DND-41 (cell line): ENCODE measurements around the gene STON2.

Experiments used
- ATAC-seq: fragments of 200-7000 bp; cut with Tn5 transposase; 3 replicates; pipeline ENCODE4 v1.9.1; 2021; ENCODE audit warnings: low read depth; ENCODE audit not compliant: insufficient read depth
- DNase-seq: peaks from one replicate; pipeline ENCODE4 v3.0.0-alpha.2; 2020
- H2AFZ ChIP-seq: 2 replicates; pipeline ENCODE4 v1.6.0; 2012; ENCODE audit warnings: low read depth, low read length
- H3K27ac ChIP-seq: 2 replicates; pipeline ENCODE4 v1.5.1; 2012; ENCODE audit warnings: low read length, inconsistent platforms
- H3K27me3 ChIP-seq: fragments of 200-600 bp; sonication (generic); 2 replicates; pipeline ENCODE4 v1.6.0; 2012; ENCODE audit warnings: low read length, mild to moderate bottlenecking, inconsistent platforms; ENCODE audit not compliant: insufficient read depth, poor library complexity
- H3K36me3 ChIP-seq: 2 replicates; pipeline ENCODE4 v1.5.1; 2012; ENCODE audit warnings: low read length, inconsistent platforms; ENCODE audit not compliant: insufficient read depth
- H3K4me1 ChIP-seq: 2 replicates; pipeline ENCODE4 v1.5.1; 2012; ENCODE audit warnings: mild to moderate bottlenecking, low read length; ENCODE audit not compliant: insufficient read depth
- H3K4me2 ChIP-seq: 2 replicates; pipeline ENCODE4 v1.6.0; 2012; ENCODE audit warnings: mild to moderate bottlenecking, moderate library complexity, low read length, inconsistent platforms; ENCODE audit not compliant: insufficient read depth
- H3K4me3 ChIP-seq, 2 experiments: fragments of 200-600 bp in 1 of 2; shearing (Covaris generic) in 1 of 2; 2 replicates each; pipeline ENCODE4 v1.5.1; 2012 to 2016; ENCODE audit warnings: inconsistent platforms in 2 of 2, low read length in 2 of 2, mild to moderate bottlenecking in 2 of 2, low read depth in 1 of 2, moderate library complexity in 1 of 2
- H3K79me2 ChIP-seq: 2 replicates; pipeline ENCODE4 v1.6.0; 2012; ENCODE audit warnings: low read length, inconsistent platforms; ENCODE audit not compliant: insufficient read depth
- H3K9ac ChIP-seq: 2 replicates; pipeline ENCODE4 v1.6.0; 2012; ENCODE audit warnings: low read depth, mild to moderate bottlenecking, inconsistent platforms, low read length, moderate library complexity
- H3K9me3 ChIP-seq: 2 replicates; pipeline ENCODE4 v1.5.1; 2012; ENCODE audit warnings: low read length, moderate library complexity, mild to moderate bottlenecking, inconsistent platforms; ENCODE audit not compliant: insufficient read depth, severe bottlenecking
- H4K20me1 ChIP-seq: 2 replicates; pipeline ENCODE4 v1.6.0; 2012; ENCODE audit warnings: low read length; ENCODE audit not compliant: insufficient read depth
- EZH2 ChIP-seq: IDR thresholded peaks from 3 replicates; pipeline ENCODE4 v1.6.1; 2012; ENCODE audit warnings: borderline replicate concordance, low read depth, mild to moderate bottlenecking, moderate library complexity, low read length, inconsistent platforms; ENCODE audit not compliant: severe bottlenecking
- TF ChIP-seq, protein P1 (sequence below): IDR thresholded peaks from 2 replicates; pipeline ENCODE4 v1.5.1; 2012; ENCODE audit warnings: borderline replicate concordance, low read length, moderate library complexity, mild to moderate bottlenecking; ENCODE audit not compliant: poor library complexity, severe bottlenecking; ENCODE audit errors: extremely low read depth

Gene STON2

GRCh38 chr14:81435391-81436295, 35.5 kb upstream of the STON2 start:
- ATAC-seq = no peak
- Histone ChIP-seq H3K27ac (no peak overlapping the region), H3K9ac (no peak overlapping the region), H3K4me1 (no peaks in the 10 kb centered on the region), H4K20me1 (no peaks in the 10 kb centered on the region), H3K27me3 (peaks cover 6% of the 10 kb centered on the region), H3K9me3 (no peaks in the 10 kb centered on the region), H3K4me3 (no peak overlapping the region), H3K36me3 (no peaks in the 10 kb centered on the region), H3K4me2 (no peak overlapping the region), H3K79me2 (no peaks in the 10 kb centered on the region), H2AFZ (no peak overlapping the region)
- no peak for TF ChIP-seq EZH2
- TF ChIP-seq, protein P1, sequence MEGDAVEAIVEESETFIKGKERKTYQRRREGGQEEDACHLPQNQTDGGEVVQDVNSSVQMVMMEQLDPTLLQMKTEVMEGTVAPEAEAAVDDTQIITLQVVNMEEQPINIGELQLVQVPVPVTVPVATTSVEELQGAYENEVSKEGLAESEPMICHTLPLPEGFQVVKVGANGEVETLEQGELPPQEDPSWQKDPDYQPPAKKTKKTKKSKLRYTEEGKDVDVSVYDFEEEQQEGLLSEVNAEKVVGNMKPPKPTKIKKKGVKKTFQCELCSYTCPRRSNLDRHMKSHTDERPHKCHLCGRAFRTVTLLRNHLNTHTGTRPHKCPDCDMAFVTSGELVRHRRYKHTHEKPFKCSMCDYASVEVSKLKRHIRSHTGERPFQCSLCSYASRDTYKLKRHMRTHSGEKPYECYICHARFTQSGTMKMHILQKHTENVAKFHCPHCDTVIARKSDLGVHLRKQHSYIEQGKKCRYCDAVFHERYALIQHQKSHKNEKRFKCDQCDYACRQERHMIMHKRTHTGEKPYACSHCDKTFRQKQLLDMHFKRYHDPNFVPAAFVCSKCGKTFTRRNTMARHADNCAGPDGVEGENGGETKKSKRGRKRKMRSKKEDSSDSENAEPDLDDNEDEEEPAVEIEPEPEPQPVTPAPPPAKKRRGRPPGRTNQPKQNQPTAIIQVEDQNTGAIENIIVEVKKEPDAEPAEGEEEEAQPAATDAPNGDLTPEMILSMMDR = no peak
- no peak for DNase-seq

- H2AFZ ChIP-seq = no peak overlapping the region
- H3K36me3 ChIP-seq = no peaks in the 10 kb centered on the region
- TF ChIP-seq, protein P1 = no peak
- TF ChIP-seq EZH2 = no peak
- no peak overlapping the region for H3K4me3 ChIP-seq
- H3K27ac ChIP-seq = no peak overlapping the region
- no peak for DNase-seq
- peaks cover 3% of the 10 kb centered on the region for H3K27me3 ChIP-seq
- no peaks in the 10 kb centered on the region for H3K9me3 ChIP-seq
- H3K9ac ChIP-seq = no peak overlapping the region
- no peak for ATAC-seq
- no peaks in the 10 kb centered on the region for H3K4me1 ChIP-seq
- no peaks in the 10 kb centered on the region for H4K20me1 ChIP-seq
- H3K4me2 ChIP-seq = no peak overlapping the region
- no peaks in the 10 kb centered on the region for H3K79me2 ChIP-seq
Observed at GRCh38 chr14:81435048-81435390, 34.9 kb upstream of the STON2 start.

GRCh38 chr14:81434230-81434629, 34.1 kb upstream of the STON2 start:
- DNase-seq = no peak
- Histone ChIP-seq H3K36me3 (no peaks in the 10 kb centered on the region), H3K4me3 (no peak overlapping the region), H3K4me2 (no peak overlapping the region), H3K27me3 (no peaks in the 10 kb centered on the region), H3K79me2 (no peaks in the 10 kb centered on the region), H3K9ac (no peak overlapping the region), H3K4me1 (no peaks in the 10 kb centered on the region), H3K9me3 (no peaks in the 10 kb centered on the region), H4K20me1 (no peaks in the 10 kb centered on the region), H2AFZ (no peak overlapping the region), H3K27ac (no peak overlapping the region)
- no peak for ATAC-seq
- TF ChIP-seq EZH2 = no peak
- TF ChIP-seq, protein P1 = no peak
